HG02981 (cell line): ENCODE data around the gene ACIN1.
A peak's percentile ranks its signal among the peaks of the same experiment; 100 is the strongest.

Experiments used
- ATAC-seq: cut with Tn5 transposase; IDR thresholded peaks from one replicate; pipeline ENCODE4 v1.9.1; 2021; ENCODE audit warnings: mild to moderate bottlenecking, moderate library complexity; ENCODE audit not compliant: unreplicated experiment

Gene ACIN1

GRCh38 chr14:23045419-23046357 is 49.2 kb downstream of the ACIN1 start:
- ATAC-seq = no peak

DNA sequence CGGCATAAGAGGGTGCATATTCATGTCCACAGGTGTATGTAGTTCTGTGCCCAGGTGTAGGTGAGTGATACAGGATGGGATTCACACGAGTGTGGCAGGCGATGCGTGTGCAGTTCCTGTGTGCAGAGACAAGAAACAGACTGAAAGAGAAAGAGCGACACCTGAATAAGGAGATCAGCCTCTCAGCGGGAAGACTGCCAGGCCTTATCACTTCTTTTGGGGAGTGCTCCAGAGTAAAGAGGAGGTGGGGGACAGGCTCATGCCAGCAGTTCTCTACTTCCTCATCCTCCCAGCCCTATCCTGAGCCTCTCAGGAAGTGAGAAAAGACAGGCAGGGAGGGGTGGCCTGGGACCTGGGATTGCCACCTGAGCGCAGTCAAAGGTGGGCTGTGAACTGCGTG is 50.1 kb downstream of the ACIN1 start:
- ATAC-seq = no peak

DNA sequence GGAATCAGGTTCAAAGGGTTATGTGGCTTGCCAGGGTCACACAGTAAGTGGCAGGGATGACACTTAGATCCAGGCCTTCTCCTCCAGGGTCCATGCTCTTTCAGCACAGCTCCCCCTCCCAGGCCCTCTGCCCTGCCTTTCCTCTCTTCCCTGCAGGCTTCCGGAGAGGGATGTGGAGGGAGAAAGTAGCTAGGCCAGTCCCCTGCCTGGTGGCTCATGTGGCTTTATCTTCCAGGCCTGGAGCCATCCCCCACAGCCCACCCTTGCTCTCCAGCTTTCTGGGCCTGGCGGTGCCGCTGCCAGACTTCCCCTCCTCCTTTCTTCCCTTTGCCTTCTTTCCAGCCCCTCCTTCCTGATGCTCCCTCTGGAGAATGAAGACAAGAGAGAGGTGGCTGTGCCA is 51.2 kb downstream of the ACIN1 start:
- no peak for ATAC-seq

- ATAC-seq = no peak
Observed at GRCh38 chr14:23043145-23043544, 51.8 kb downstream of the ACIN1 start.

DNA sequence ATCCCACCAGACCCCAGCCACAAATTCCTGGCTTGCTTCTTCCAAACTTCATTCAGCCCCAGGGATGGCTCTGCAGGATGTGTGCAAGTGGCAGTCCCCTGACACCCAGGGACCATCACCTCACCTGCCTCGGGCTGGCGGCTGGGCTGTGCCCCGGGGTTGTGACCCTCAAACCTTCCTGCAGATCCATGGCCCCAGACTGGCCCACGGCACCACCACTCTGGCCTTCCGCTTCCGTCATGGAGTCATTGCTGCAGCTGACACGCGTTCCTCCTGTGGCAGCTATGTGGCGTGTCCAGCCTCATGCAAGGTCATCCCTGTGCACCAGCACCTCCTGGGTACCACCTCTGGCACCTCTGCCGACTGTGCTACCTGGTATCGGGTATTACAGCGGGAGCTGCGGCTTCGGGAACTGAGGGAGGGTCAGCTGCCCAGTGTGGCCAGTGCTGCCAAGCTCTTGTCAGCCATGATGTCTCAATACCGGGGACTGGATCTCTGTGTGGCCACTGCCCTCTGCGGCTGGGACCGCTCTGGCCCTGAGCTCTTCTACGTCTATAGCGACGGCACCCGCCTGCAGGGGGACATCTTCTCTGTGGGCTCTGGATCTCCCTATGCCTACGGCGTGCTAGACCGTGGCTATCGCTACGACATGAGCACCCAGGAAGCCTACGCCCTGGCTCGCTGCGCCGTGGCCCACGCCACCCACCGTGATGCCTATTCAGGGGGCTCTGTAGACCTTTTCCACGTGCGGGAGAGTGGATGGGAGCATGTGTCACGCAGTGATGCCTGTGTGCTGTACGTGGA is 52.6 kb downstream of the ACIN1 start, which contains the start of gene PSMB11:
Gene PSMB11 (plus strand): TSS at position 51 of the 804 bp plus-strand sequence. CDS start 14 bp downstream, at position 65.
- no peak for ATAC-seq

GRCh38 chr14:23041729-23042128 is 53.2 kb downstream of the ACIN1 start:
- ATAC-seq = no peak

DNA sequence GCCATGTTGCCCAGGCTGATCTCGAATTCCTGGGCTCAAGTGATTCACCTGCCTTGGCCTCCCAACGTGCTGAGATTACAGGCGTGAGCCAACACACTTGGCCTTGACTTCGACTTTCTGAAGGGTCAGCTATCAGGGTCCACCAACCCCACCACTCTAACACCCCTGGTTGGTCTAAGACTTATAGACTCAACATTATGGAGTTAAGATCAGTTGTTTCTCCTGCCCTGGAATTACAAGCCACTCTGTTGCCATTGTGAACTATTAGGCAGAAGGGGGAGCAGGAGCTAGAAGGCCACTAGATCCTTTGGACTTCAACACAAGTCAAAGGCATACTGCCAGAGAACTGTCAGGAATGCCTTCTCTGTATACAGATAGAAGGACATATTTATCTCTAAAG is 54.8 kb downstream of the ACIN1 start:
- no peak for ATAC-seq

DNA sequence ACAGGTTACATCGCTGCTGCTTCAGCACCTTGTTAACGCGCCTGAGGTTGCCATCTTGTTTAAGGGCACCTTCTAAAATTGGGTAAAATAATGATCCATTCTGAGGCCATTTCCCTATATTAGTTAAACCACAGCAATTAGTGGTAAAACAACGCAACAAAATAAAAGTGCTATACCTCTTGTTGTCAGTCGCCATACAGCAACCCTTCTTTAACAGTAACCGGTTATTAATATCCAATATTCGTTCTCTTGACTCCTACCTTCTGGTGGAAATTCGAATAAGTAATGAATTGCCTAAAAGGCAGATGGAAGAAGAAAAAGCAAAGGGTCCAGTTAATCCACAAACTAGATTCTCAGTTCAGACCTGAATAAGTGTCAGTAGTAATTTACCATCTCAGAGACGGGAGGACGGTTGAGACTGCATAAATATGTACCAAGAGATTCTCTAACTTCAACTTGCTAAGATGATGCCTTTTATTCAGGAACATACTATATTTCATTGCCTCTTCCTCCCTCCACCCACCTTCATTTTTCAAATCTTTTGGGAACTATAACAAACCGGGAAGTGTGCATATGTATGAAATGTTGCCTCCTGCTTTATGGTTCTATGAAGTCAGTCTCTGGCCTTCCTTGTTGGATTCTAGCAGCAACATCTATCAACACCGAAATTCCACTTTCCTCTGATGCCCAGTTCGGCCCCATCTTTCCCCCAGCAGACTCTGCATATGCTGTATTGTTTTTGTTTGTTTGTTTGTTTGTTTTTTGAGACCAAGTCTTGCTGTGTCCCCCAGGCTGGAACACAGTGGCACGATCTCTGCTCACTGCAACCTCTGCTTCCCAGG is 59.4 kb downstream of the ACIN1 start:
- ATAC-seq = no peak

- peak; percentile 91 for ATAC-seq
Observed at GRCh38 chr14:23034498-23035302, 60.2 kb downstream of the ACIN1 start, which contains the start of gene PSMB5. TSS of gene PSMB5 (minus strand) at chr14:23034900. CDS start at chr14:23034881, 19 bp downstream.

DNA sequence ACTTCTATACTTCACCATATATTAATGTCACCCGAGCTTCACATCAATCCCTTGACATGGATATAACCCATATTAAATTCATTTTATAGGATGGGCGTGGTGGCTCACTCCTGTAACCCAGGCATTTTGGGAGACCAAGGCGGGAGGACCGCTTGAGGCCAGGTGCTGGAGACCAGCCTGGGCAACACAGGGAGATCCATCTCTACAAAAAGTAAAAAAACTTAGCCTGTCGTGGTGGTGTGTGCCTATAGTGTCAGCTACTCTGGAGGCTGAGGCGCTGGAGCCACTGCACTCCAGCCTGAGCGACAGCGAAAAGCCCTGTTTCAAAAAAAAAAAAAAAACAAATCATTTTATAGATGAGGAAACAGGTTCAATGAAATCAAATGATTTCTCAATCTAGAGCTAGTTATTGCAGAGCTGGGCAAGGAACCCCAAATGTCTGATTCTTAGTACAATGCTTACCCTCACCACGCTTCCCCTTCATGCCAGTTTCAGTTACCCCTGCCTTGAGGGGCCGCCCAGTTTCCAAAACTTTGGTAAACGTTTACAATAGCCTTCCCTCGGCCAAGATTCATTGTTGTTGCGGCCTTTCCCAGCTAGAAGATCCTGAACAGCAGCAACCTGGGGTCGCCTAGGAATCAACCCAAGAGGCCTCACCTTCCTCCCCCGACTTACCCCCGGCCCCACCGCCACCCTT is 61.0 kb downstream of the ACIN1 start:
- ATAC-seq = no peak

DNA sequence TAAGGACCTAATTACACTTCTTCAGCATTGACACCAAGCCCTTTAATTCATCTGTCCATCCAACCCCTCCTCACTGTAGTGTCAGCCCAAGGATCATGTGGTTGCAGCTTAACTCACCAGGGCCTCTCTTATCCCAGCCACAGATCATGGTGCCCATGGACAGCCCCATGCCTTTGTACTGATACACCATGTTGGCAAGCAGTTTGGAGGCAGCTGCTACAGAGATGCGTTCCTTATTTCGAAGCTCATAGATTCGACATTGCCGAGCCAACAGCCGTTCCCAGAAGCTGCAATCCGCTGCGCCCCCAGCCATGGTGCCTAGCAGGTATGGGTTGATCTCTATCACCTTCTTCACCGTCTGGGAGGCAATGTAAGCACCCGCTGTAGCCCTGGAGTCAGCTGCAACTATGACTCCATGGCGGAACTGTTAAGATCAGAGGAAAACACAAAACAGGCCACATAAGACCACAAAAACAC is 61.6 kb downstream of the ACIN1 start:
- ATAC-seq = no peak

GRCh38 chr14:23030936-23031335 is 64.0 kb downstream of the ACIN1 start:
- no peak for ATAC-seq

- ATAC-seq = no peak
Observed at GRCh38 chr14:23028799-23029198, 66.1 kb downstream of the ACIN1 start.

DNA sequence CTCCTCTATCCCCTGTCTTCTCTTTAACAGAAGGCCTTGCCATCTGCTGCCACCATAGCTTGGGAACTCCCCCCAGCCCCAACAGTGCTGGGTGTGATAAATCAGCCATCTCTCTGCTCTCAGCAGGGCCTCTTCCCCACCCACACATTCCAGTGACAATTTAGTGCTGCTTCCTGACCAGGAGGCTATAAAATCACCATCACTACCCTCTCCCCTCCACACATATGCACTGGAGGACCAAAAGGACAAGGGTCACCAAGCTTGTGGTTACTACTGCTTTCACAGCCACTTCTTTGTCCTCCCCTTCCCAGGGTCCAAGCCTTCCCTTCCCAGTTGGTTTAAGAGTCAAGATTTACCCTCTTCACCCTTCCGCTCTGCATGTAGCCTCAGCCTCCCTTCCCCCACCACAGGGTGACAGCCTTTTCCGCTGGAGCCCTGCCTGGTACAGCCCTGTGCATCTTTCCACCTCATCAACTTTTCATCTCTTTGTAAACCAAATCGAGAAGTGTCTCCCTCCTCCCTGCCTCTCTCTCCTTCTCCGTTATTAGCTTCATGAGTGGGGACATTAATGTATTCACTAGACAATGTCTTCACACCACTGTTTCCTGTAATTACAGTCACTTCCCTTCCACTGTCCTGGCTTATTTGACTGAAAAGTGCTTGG is 69.7 kb downstream of the ACIN1 start:
- no peak for ATAC-seq

- no peak for ATAC-seq
Observed at GRCh38 chr14:23024612-23025075, 70.3 kb downstream of the ACIN1 start.

- no peak for ATAC-seq
Observed at GRCh38 chr14:23023795-23024152, 71.2 kb downstream of the ACIN1 start.

- no peak for ATAC-seq
Observed at GRCh38 chr14:23023022-23023794, 71.7 kb downstream of the ACIN1 start.

GRCh38 chr14:23021889-23022442 is 73.0 kb downstream of the ACIN1 start:
- ATAC-seq = no peak
